ENCODE data around the gene MAGEA3. TPM values are rescaled to one million over a fixed set of nuclear protein-coding genes. Genes with fewer than 3 reads are reported as not detected.
"Not testable (repeated sequence)": the region's sequence is repeated elsewhere in the genome, so short reads cannot be mapped to it uniquely, and the experiment has no call there.

MAGEA3 gene
- total and polyA plus RNA-seq, 2 donors from 2014 or later: not detected

GRCh38 chrX:152735860-152736511, 37.4 kb downstream of the MAGEA3 start:
- no peak for FAIRE-seq
- H3K4me1 ChIP-seq (ENCODE audit: control insufficient read depth in 2 of 3, insufficient read depth in 2 of 3, low read depth in 1 of 3, low read length in 3 of 3): no peaks in the 10 kb centered on the region
- intact Hi-C loops (cut with DNase I): no loop called here
- no peak overlapping the region for H3K4me3 ChIP-seq (ENCODE audit: low read length in 3 of 3)
- peak in 1 of 5 donors; percentile 40 for DNase-seq
- no peaks in the 10 kb centered on the region for H3K36me3 ChIP-seq (ENCODE audit: control insufficient read depth in 2 of 3, insufficient read depth in 3 of 3, low read length in 3 of 3)
- H3K27me3 ChIP-seq (ENCODE audit: control insufficient read depth, insufficient read depth, low read length): no peaks in the 10 kb centered on the region
- H3K27ac ChIP-seq (ENCODE audit: low read depth in 2 of 2, low read length in 2 of 2): no peak overlapping the region
- no peaks in the 10 kb centered on the region for H3K9me3 ChIP-seq (ENCODE audit: control insufficient read depth in 2 of 3, insufficient read depth in 1 of 3, low read length in 3 of 3)
- TF ChIP-seq CTCF (IDR thresholded peaks at IDR 0.05; ENCODE audit: borderline replicate concordance, extremely low read depth, insufficient read depth): no peak
- H3K9ac ChIP-seq (ENCODE audit: low read length in 3 of 3): no peak overlapping the region

GRCh38 chrX:152736528-152736927, 37.9 kb downstream of the MAGEA3 start:
- H3K27ac ChIP-seq (ENCODE audit: low read depth in 2 of 2, low read length in 2 of 2); H3K4me1 ChIP-seq (ENCODE audit: control insufficient read depth in 2 of 3, insufficient read depth in 2 of 3, low read depth in 1 of 3, low read length in 3 of 3); H3K9me3 ChIP-seq (ENCODE audit: control insufficient read depth in 2 of 3, insufficient read depth in 1 of 3, low read length in 3 of 3); FAIRE-seq; H3K27me3 ChIP-seq (ENCODE audit: control insufficient read depth, insufficient read depth, low read length); H3K9ac ChIP-seq (ENCODE audit: low read length in 3 of 3); intact Hi-C loops (cut with DNase I); H3K4me3 ChIP-seq (ENCODE audit: low read length in 3 of 3); H3K36me3 ChIP-seq (ENCODE audit: control insufficient read depth in 2 of 3, insufficient read depth in 3 of 3, low read length in 3 of 3): not testable (repeated sequence)
- DNase-seq: peak in 1 of 5 donors; percentile 23

- no peak for FAIRE-seq
- TF ChIP-seq CTCF (IDR thresholded peaks at IDR 0.05; ENCODE audit: borderline replicate concordance, extremely low read depth, insufficient read depth): no peak
Observed at GRCh38 chrX:152738560-152738959, 40.0 kb downstream of the MAGEA3 start.

More at GRCh38 chrX:152738560-152738959, 40.0 kb downstream of the MAGEA3 start:
- no peak for DNase-seq
- intact Hi-C loops (cut with DNase I): no loop called here
- no peak overlapping the region for H3K9ac ChIP-seq (ENCODE audit: low read length in 3 of 3)
- H3K4me3 ChIP-seq (ENCODE audit: low read length in 3 of 3): no peak overlapping the region
- H3K27me3 ChIP-seq (ENCODE audit: control insufficient read depth, insufficient read depth, low read length): no peaks in the 10 kb centered on the region
- H3K4me1 ChIP-seq (ENCODE audit: control insufficient read depth in 2 of 3, insufficient read depth in 2 of 3, low read depth in 1 of 3, low read length in 3 of 3): no peaks in the 10 kb centered on the region
- no peaks in the 10 kb centered on the region for H3K9me3 ChIP-seq (ENCODE audit: control insufficient read depth in 2 of 3, insufficient read depth in 1 of 3, low read length in 3 of 3)
- no peaks in the 10 kb centered on the region for H3K36me3 ChIP-seq (ENCODE audit: control insufficient read depth in 2 of 3, insufficient read depth in 3 of 3, low read length in 3 of 3)
- no peak overlapping the region for H3K27ac ChIP-seq (ENCODE audit: low read depth in 2 of 2, low read length in 2 of 2)

Other genes with a start within 250 kb of the MAGEA3 start
- gene GABRA3, start 247.5 kb upstream of the MAGEA3 start, total RNA-seq: not detected
- not detected for gene GABRA3, start 247.5 kb upstream of the MAGEA3 start, polyA plus RNA-seq (ENCODE audit: insufficient read depth, low read depth, low replicate concordance)
- 0.03 TPM for gene GABRQ, start 60.9 kb upstream of the MAGEA3 start, total RNA-seq
- gene GABRQ, start 60.9 kb upstream of the MAGEA3 start, polyA plus RNA-seq (ENCODE audit: insufficient read depth, low read depth, low replicate concordance): not detected
- gene CSAG2, start 10.5 kb downstream of the MAGEA3 start, total RNA-seq: not detected
- not detected for gene CSAG2, start 10.5 kb downstream of the MAGEA3 start, polyA plus RNA-seq (ENCODE audit: insufficient read depth, low read depth, low replicate concordance)
- gene MAGEA2B, start 15.8 kb downstream of the MAGEA3 start, total RNA-seq: not detected
- gene MAGEA2B, start 15.8 kb downstream of the MAGEA3 start, polyA plus RNA-seq (ENCODE audit: insufficient read depth, low read depth, low replicate concordance): not detected
- not detected for gene CSAG1, start 34.9 kb downstream of the MAGEA3 start, total RNA-seq
- not detected for gene CSAG1, start 34.9 kb downstream of the MAGEA3 start, polyA plus RNA-seq (ENCODE audit: insufficient read depth, low read depth, low replicate concordance)
- not detected for gene MAGEA12, start 35.0 kb downstream of the MAGEA3 start, total RNA-seq
- not detected for gene MAGEA12, start 35.0 kb downstream of the MAGEA3 start, polyA plus RNA-seq (ENCODE audit: insufficient read depth, low read depth, low replicate concordance)
- gene MAGEA2, start 55.0 kb downstream of the MAGEA3 start, total RNA-seq: not detected
- gene MAGEA2, start 55.0 kb downstream of the MAGEA3 start, polyA plus RNA-seq (ENCODE audit: insufficient read depth, low read depth, low replicate concordance): not detected
- not detected for gene CSAG3, start 60.4 kb downstream of the MAGEA3 start, total RNA-seq
- not detected for gene CSAG3, start 60.4 kb downstream of the MAGEA3 start, polyA plus RNA-seq (ENCODE audit: insufficient read depth, low read depth, low replicate concordance)
- not detected for gene MAGEA6, start 70.9 kb downstream of the MAGEA3 start, total RNA-seq
- not detected for gene MAGEA6, start 70.9 kb downstream of the MAGEA3 start, polyA plus RNA-seq (ENCODE audit: insufficient read depth, low read depth, low replicate concordance)
- gene CETN2, start 132.0 kb downstream of the MAGEA3 start, total RNA-seq: 66.4 TPM
- 121 TPM for gene CETN2, start 132.0 kb downstream of the MAGEA3 start, polyA plus RNA-seq (ENCODE audit: insufficient read depth, low read depth, low replicate concordance)
- 14.3 TPM for gene NSDHL, start 132.3 kb downstream of the MAGEA3 start, total RNA-seq
- gene NSDHL, start 132.3 kb downstream of the MAGEA3 start, polyA plus RNA-seq (ENCODE audit: insufficient read depth, low read depth, low replicate concordance): 30.9 TPM
- gene ZNF185, start 199.3 kb downstream of the MAGEA3 start, total RNA-seq: 24.3 TPM
- 12.0 TPM for gene ZNF185, start 199.3 kb downstream of the MAGEA3 start, polyA plus RNA-seq (ENCODE audit: insufficient read depth, low read depth, low replicate concordance)

Data from kidney (tissue), 14 donors.